ENCODE data around the gene ADAD2.
"Not testable (repeated sequence)": the region's sequence is repeated elsewhere in the genome, so short reads cannot be mapped to it uniquely, and the experiment has no call there.

- not testable (repeated sequence) for TF ChIP-seq CTCF (IDR thresholded peaks at IDR 0.05; ENCODE audit: insufficient read depth, low read depth, low read length); EZH2 (IDR thresholded peaks at IDR 0.05; ENCODE audit: insufficient read depth, low read length)
These were observed 25.2 kb downstream of the ADAD2 start for GRCh38 chr16:84216144-84216543.

Measured in astrocyte (in vitro differentiated cells and primary cell).